Upper lobe of left lung (tissue), 6 donors: ENCODE data around the gene RYR1. TPM values are rescaled to one million over a fixed set of nuclear protein-coding genes. Genes with fewer than 3 reads are reported as not detected.
"Not testable (repeated sequence)": the region's sequence is repeated elsewhere in the genome, so short reads cannot be mapped to it uniquely, and the experiment has no call there.

Experiments
- ATAC-seq, 2 donors: fragments of 200-7000 bp; cut with Tn5 transposase; one replicate each; pipeline ENCODE4 v1.9.1; 2022; ENCODE audit warnings: mild to moderate bottlenecking in 2 of 2, moderate library complexity in 2 of 2; ENCODE audit not compliant: low FRiP score in 2 of 2
- DNase-seq, 2 donors: peaks; one replicate each; pipeline ENCODE4 v3.0.0-alpha.2; 2019 to 2020
- H3K27ac ChIP-seq, 4 donors: fragments of 200-600 bp; sonication (generic); one replicate each; pipeline ENCODE4 v1.5.1; 2016 to 2019
- H3K27me3 ChIP-seq, 4 donors: fragments of 200-600 bp; sonication (generic); one replicate each; pipeline ENCODE4 v1.5.1; 2017 to 2019
- H3K36me3 ChIP-seq, 4 donors: fragments of 200-600 bp; sonication (generic); one replicate each; pipeline ENCODE4 v1.5.1; 2016 to 2019
- H3K4me1 ChIP-seq, 4 donors: fragments of 200-600 bp; sonication (generic); one replicate each; pipeline ENCODE4 v1.5.1; 2018 to 2019
- H3K4me3 ChIP-seq, 4 donors: fragments of 200-600 bp; sonication (generic); one replicate each; pipeline ENCODE4 v1.5.1; 2017 to 2019; ENCODE audit warnings: mild to moderate bottlenecking in 2 of 4, moderate library complexity in 1 of 4
- H3K9me3 ChIP-seq, 4 donors: fragments of 200-600 bp; sonication (generic); one replicate each; pipeline ENCODE4 v1.5.1; 2018 to 2019
- CTCF ChIP-seq, 6 experiments: fragments of 450-650 bp in 4 of 6; fragments of 200-600 bp in 2 of 6; sonication (generic) in 2 of 6; IDR thresholded peaks; one replicate each; pipeline ENCODE4 v1.5.1; 2016 to 2019; ENCODE audit warnings: antibody characterized with exemption in 6 of 6
- EP300 ChIP-seq, 4 donors: sonication (generic); formaldehyde crosslinking; IDR thresholded peaks; one replicate each; pipeline ENCODE4 v1.5.1; 2017; ENCODE audit warnings: antibody characterized with exemption in 4 of 4, control low read depth in 2 of 4
- POLR2A ChIP-seq, 4 donors: fragments of 450-650 bp; IDR thresholded peaks; one replicate each; pipeline ENCODE4 v1.5.1; 2016 to 2017; ENCODE audit warnings: antibody characterized with exemption in 4 of 4, mild to moderate bottlenecking in 2 of 4
- POLR2AphosphoS5 ChIP-seq, 2 donors: sonication (generic); formaldehyde crosslinking; IDR thresholded peaks; one replicate each; pipeline ENCODE4 v1.5.1; 2017; ENCODE audit warnings: antibody characterized with exemption in 2 of 2
- WGBS, 2 donors: methylation state at CpG; one replicate each; pipeline ENCODE4 v1.1.5; 2017 to 2018; 5-methylcytosine and 5-hydroxymethylcytosine counted together
- total RNA-seq, 6 donors: library from RNA; depleted of rRNA in 4 of 6; stranded (reverse); fragments of >200 nt in 4 of 6; gene quantifications; one replicate each; pipeline versions ENCODE4 v1.1.0 to v1.2.1, GENCODE V29; 2016 to 2021
- donor health status: DM: no; HTN: no; CAD: no; lungs with moderate emphysema.
- donor health status: DM: no; HTN: yes; CAD: no; lungs with severe emphysema.

RYR1 gene
- total RNA-seq, 6 donors from 2014 or later: 1.1 to 22.0 (median 5.5) TPM

DNA sequence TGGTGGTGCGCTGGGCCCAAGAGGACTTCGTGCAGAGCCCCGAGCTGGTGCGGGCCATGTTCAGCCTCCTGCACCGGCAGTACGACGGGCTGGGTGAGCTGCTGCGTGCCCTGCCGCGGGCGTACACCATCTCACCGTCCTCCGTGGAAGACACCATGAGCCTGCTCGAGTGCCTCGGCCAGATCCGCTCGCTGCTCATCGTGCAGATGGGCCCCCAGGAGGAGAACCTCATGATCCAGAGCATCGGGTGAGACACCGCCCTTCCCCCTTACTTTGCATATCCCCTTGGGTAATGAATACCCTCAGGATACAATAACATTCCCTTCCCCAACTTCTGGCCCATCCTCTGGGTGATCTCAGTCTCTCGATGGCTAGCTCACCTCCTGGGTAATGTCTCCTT lies 60.9 kb downstream of the RYR1 start:
- Histone ChIP-seq H3K36me3 (no peaks in the 10 kb centered on the region), H3K4me1 (no peaks in the 10 kb centered on the region), H3K4me3 (no peak overlapping the region), H3K27me3 (no peaks in the 10 kb centered on the region), H3K9me3 (no peaks in the 10 kb centered on the region), H3K27ac (no peak overlapping the region)
- DNase-seq (peak in 1 of 2 donors; percentile 74), ATAC-seq (peak in 1 of 2 donors; percentile 21)
- 87 to 91% methylated on average over 13 to 21 of the region's 21 CpGs for WGBS, 2 donors
- no peak for TF ChIP-seq POLR2A (IDR thresholded peaks at IDR 0.05)
- TF ChIP-seq CTCF (IDR thresholded peaks at IDR 0.05): no peak
- no peak for TF ChIP-seq EP300 (IDR thresholded peaks at IDR 0.05)
- TF ChIP-seq POLR2AphosphoS5 (IDR thresholded peaks at IDR 0.05): no peak

DNA sequence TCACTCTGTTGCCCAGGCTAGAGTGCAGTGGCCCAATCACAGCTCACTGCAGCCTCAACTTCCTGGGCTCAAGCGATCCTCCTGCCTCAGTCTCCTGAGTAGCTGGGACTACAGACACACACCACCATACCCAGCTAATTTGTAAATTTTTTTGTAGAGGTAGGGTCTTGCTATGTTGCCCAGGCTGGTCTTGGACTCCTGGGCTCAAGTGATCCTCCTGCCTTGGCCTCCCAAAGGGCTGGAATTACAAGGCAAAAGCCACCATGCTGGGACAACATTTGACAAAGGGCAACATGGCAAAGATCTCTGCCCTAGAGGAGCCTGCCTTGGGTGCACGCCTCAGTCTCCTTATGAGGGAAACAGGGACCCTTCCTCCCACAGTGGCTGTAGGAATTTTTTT lies 61.9 kb downstream of the RYR1 start:
- not testable (repeated sequence) for H3K27ac ChIP-seq, ATAC-seq, H3K4me1 ChIP-seq, H3K27me3 ChIP-seq, H3K4me3 ChIP-seq, H3K9me3 ChIP-seq, DNase-seq, H3K36me3 ChIP-seq
- WGBS, 2 donors: 90 to 97% methylated on average over 2 of the region's 2 CpGs

DNA sequence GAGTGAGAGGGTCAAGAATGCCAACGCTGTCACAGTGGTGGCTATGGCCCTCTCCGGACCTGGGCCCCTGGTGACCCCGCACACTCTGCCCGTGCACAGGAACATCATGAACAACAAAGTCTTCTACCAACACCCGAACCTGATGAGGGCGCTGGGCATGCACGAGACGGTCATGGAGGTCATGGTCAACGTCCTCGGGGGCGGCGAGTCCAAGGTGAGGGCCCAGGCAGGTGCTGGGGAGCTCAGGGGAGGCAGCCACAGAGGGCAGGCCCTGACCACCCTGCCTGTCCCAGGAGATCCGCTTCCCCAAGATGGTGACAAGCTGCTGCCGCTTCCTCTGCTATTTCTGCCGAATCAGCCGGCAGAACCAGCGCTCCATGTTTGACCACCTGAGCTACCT lies 62.6 kb downstream of the RYR1 start:
- Histone ChIP-seq H3K27ac (no peak overlapping the region), H3K4me1 (no peaks in the 10 kb centered on the region), H3K9me3 (no peaks in the 10 kb centered on the region), H3K27me3 (no peaks in the 10 kb centered on the region), H3K4me3 (no peak overlapping the region), H3K36me3 (no peaks in the 10 kb centered on the region)
- no peak for TF ChIP-seq EP300 (IDR thresholded peaks at IDR 0.05)
- no peak for TF ChIP-seq CTCF (IDR thresholded peaks at IDR 0.05)
- TF ChIP-seq POLR2A (IDR thresholded peaks at IDR 0.05): no peak
- no peak for TF ChIP-seq POLR2AphosphoS5 (IDR thresholded peaks at IDR 0.05)
- peak in 1 of 2 donors; percentile 56 for DNase-seq
- ATAC-seq: no peak
- WGBS, 2 donors: 88 to 90% methylated on average over 13 to 17 of the region's 17 CpGs

- Histone ChIP-seq H3K36me3 (no peaks in the 10 kb centered on the region), H3K9me3 (no peaks in the 10 kb centered on the region), H3K4me3 (no peak overlapping the region), H3K27ac (no peak overlapping the region), H3K4me1 (no peaks in the 10 kb centered on the region), H3K27me3 (no peaks in the 10 kb centered on the region)
- no peak for ATAC-seq
- 82 to 88% methylated on average over 28 to 30 of the region's 30 CpGs for WGBS, 2 donors
- TF ChIP-seq CTCF (IDR thresholded peaks at IDR 0.05): no peak
- no peak for TF ChIP-seq POLR2A (IDR thresholded peaks at IDR 0.05)
- TF ChIP-seq EP300 (IDR thresholded peaks at IDR 0.05): no peak
- no peak for TF ChIP-seq POLR2AphosphoS5 (IDR thresholded peaks at IDR 0.05)
- peak in 1 of 2 donors; percentile 64 for DNase-seq
Measured at GRCh38 chr19:38496603-38497487, 63.4 kb downstream of the RYR1 start.

- DNase-seq: no peak
Measured at GRCh38 chr19:38497907-38498306, 64.4 kb downstream of the RYR1 start.

More at GRCh38 chr19:38497907-38498306, 64.4 kb downstream of the RYR1 start:
- TF ChIP-seq CTCF (IDR thresholded peaks at IDR 0.05): no peak
- no peak for TF ChIP-seq EP300 (IDR thresholded peaks at IDR 0.05)
- no peak for TF ChIP-seq POLR2A (IDR thresholded peaks at IDR 0.05)
- no peak for TF ChIP-seq POLR2AphosphoS5 (IDR thresholded peaks at IDR 0.05)
- Histone ChIP-seq H3K9me3 (no peaks in the 10 kb centered on the region), H3K4me1 (no peaks in the 10 kb centered on the region), H3K4me3 (no peak overlapping the region), H3K27ac (no peak overlapping the region), H3K27me3 (no peaks in the 10 kb centered on the region), H3K36me3 (no peaks in the 10 kb centered on the region)
- no peak for ATAC-seq
- 91 to 94% methylated on average over 4 of the region's 4 CpGs for WGBS, 2 donors
